HG03097 (cell line): ENCODE data around the gene CAPN11.
"Not testable (repeated sequence)": the region's sequence is repeated elsewhere in the genome, so short reads cannot be mapped to it uniquely, and the experiment has no call there.

Source experiments
- ATAC-seq: cut with Tn5 transposase; IDR thresholded peaks from one replicate; pipeline ENCODE4 v1.9.1; 2021; ENCODE audit not compliant: unreplicated experiment, low FRiP score

The CAPN11 gene

GRCh38 chr6:44129841-44130322, 28.7 kb upstream of the CAPN11 start:
- no peak for ATAC-seq

GRCh38 chr6:44131892-44132291, 26.7 kb upstream of the CAPN11 start:
- no peak for ATAC-seq

GRCh38 chr6:44132476-44132875, 26.1 kb upstream of the CAPN11 start:
- ATAC-seq: no peak

GRCh38 chr6:44133003-44133931, 25.4 kb upstream of the CAPN11 start:
- no peak for ATAC-seq

- ATAC-seq: no peak
These were observed 24.5 kb upstream of the CAPN11 start for GRCh38 chr6:44133981-44134711.

- no peak for ATAC-seq
These were observed 23.4 kb upstream of the CAPN11 start for GRCh38 chr6:44135173-44135758.

- no peak for ATAC-seq
These were observed 22.7 kb upstream of the CAPN11 start for GRCh38 chr6:44135875-44136274.

- ATAC-seq: no peak
These were observed 19.8 kb upstream of the CAPN11 start for GRCh38 chr6:44138717-44139350.

- ATAC-seq: no peak
These were observed 19.3 kb upstream of the CAPN11 start for GRCh38 chr6:44139351-44139743.

- no peak for ATAC-seq
These were observed 15.8 kb upstream of the CAPN11 start for GRCh38 chr6:44142835-44143234.

- ATAC-seq: no peak
These were observed 14.9 kb upstream of the CAPN11 start for GRCh38 chr6:44143731-44144130.

- ATAC-seq: not testable (repeated sequence)
These were observed 14.1 kb upstream of the CAPN11 start for GRCh38 chr6:44144536-44144935.

GRCh38 chr6:44145839-44146238, 12.8 kb upstream of the CAPN11 start:
- no peak for ATAC-seq

GRCh38 chr6:44146685-44147084, 11.9 kb upstream of the CAPN11 start:
- no peak for ATAC-seq

- ATAC-seq: no peak
These were observed 11.4 kb upstream of the CAPN11 start for GRCh38 chr6:44147256-44147655.

GRCh38 chr6:44148306-44148705, 10.3 kb upstream of the CAPN11 start:
- ATAC-seq: no peak

GRCh38 chr6:44149369-44150012, 9.1 kb upstream of the CAPN11 start:
- ATAC-seq: no peak

GRCh38 chr6:44150317-44150917, 8.2 kb upstream of the CAPN11 start:
- no peak for ATAC-seq

- no peak for ATAC-seq
These were observed 7.1 kb upstream of the CAPN11 start for GRCh38 chr6:44151348-44152108.
